Measurements from ENCODE around the gene USP12. TPM values are rescaled to one million over a fixed set of nuclear protein-coding genes. Genes with fewer than 3 reads are reported as not detected.
"Not testable (repeated sequence)": the region's sequence is repeated elsewhere in the genome, so short reads cannot be mapped to it uniquely, and the experiment has no call there.

Gene USP12
- total RNA-seq, 4 donors from 2014 or later: 26.4 to 50.7 (median 31.7) TPM

- no peak for TF ChIP-seq POLR2AphosphoS5 (IDR thresholded peaks at IDR 0.05)
- no peak for TF ChIP-seq CTCF (IDR thresholded peaks at IDR 0.05)
- no peak for TF ChIP-seq EP300 (IDR thresholded peaks at IDR 0.05)
- TF ChIP-seq POLR2A (IDR thresholded peaks at IDR 0.05): no peak
- Histone ChIP-seq H3K4me3 (no peak overlapping the region), H3K27me3 (no peaks in the 10 kb centered on the region), H3K27ac (no peak overlapping the region), H3K4me1 (peaks cover 14% of the 10 kb centered on the region), H3K9me3 (no peaks in the 10 kb centered on the region), H3K36me3 (no peaks in the 10 kb centered on the region)
- no peak for DNase-seq (ENCODE audit: low spot score in 2 of 2)
- WGBS: 85% methylated on average over 6 of the region's 6 CpGs
Observed at GRCh38 chr13:27148900-27149299, 22.7 kb downstream of the USP12 start.

- no peak for DNase-seq (ENCODE audit: low spot score in 2 of 2)
- TF ChIP-seq POLR2AphosphoS5 (IDR thresholded peaks at IDR 0.05) (no peak), CTCF (IDR thresholded peaks at IDR 0.05) (no peak), POLR2A (IDR thresholded peaks at IDR 0.05) (no peak), EP300 (IDR thresholded peaks at IDR 0.05) (no peak)
- Histone ChIP-seq H3K4me1 (peaks cover 14% of the 10 kb centered on the region), H3K9me3 (no peaks in the 10 kb centered on the region), H3K36me3 (no peaks in the 10 kb centered on the region), H3K27me3 (no peaks in the 10 kb centered on the region), H3K4me3 (no peak overlapping the region), H3K27ac (no peak overlapping the region)
- 74% methylated on average over 8 of the region's 8 CpGs for WGBS
Observed at GRCh38 chr13:27147530-27148170, 24.0 kb downstream of the USP12 start.

GRCh38 chr13:27141746-27142145 is 29.9 kb downstream of the USP12 start:
- H3K4me1 ChIP-seq: peaks cover 16% of the 10 kb centered on the region
- H3K36me3 ChIP-seq: no peaks in the 10 kb centered on the region
- DNase-seq (ENCODE audit: low spot score in 2 of 2): no peak
- WGBS: 70% methylated on average over 5 of the region's 5 CpGs
- H3K27ac ChIP-seq: no peak overlapping the region
- no peak overlapping the region for H3K4me3 ChIP-seq
- TF ChIP-seq CTCF (IDR thresholded peaks at IDR 0.05): no peak
- no peak for TF ChIP-seq POLR2A (IDR thresholded peaks at IDR 0.05)
- TF ChIP-seq POLR2AphosphoS5 (IDR thresholded peaks at IDR 0.05): no peak
- no peak for TF ChIP-seq EP300 (IDR thresholded peaks at IDR 0.05)
- H3K27me3 ChIP-seq: no peaks in the 10 kb centered on the region
- H3K9me3 ChIP-seq: no peaks in the 10 kb centered on the region

- H3K27me3 ChIP-seq; DNase-seq (ENCODE audit: low spot score in 2 of 2); H3K4me3 ChIP-seq; H3K9me3 ChIP-seq; H3K27ac ChIP-seq; H3K36me3 ChIP-seq: not testable (repeated sequence)
- WGBS: 96% methylated on average over 5 of the region's 5 CpGs
- peaks cover 13% of the 10 kb centered on the region for H3K4me1 ChIP-seq
Observed at GRCh38 chr13:27141159-27141558, 30.5 kb downstream of the USP12 start.

GRCh38 chr13:27140060-27140459 is 31.6 kb downstream of the USP12 start:
- H3K36me3 ChIP-seq: no peaks in the 10 kb centered on the region
- H3K27ac ChIP-seq: no peak overlapping the region
- TF ChIP-seq EP300 (IDR thresholded peaks at IDR 0.05): no peak
- no peak for TF ChIP-seq POLR2AphosphoS5 (IDR thresholded peaks at IDR 0.05)
- TF ChIP-seq POLR2A (IDR thresholded peaks at IDR 0.05): no peak
- no peak for TF ChIP-seq CTCF (IDR thresholded peaks at IDR 0.05)
- no peaks in the 10 kb centered on the region for H3K9me3 ChIP-seq
- no peak for DNase-seq (ENCODE audit: low spot score in 2 of 2)
- no peak overlapping the region for H3K4me3 ChIP-seq
- 84% methylated on average over 4 of the region's 4 CpGs for WGBS
- H3K27me3 ChIP-seq: no peaks in the 10 kb centered on the region
- H3K4me1 ChIP-seq: peaks cover 20% of the 10 kb centered on the region

GRCh38 chr13:27139565-27139964 is 32.0 kb downstream of the USP12 start:
- H3K4me3 ChIP-seq: no peak overlapping the region
- no peaks in the 10 kb centered on the region for H3K36me3 ChIP-seq
- H3K9me3 ChIP-seq: no peaks in the 10 kb centered on the region
- no peak for DNase-seq (ENCODE audit: low spot score in 2 of 2)
- WGBS: 69% methylated on average over 2 of the region's 2 CpGs
- TF ChIP-seq POLR2AphosphoS5 (IDR thresholded peaks at IDR 0.05) (no peak), EP300 (IDR thresholded peaks at IDR 0.05) (no peak), CTCF (IDR thresholded peaks at IDR 0.05) (no peak), POLR2A (IDR thresholded peaks at IDR 0.05) (no peak)
- no peak overlapping the region for H3K27ac ChIP-seq
- H3K27me3 ChIP-seq: no peaks in the 10 kb centered on the region
- peaks cover 25% of the 10 kb centered on the region for H3K4me1 ChIP-seq

All from suprapubic skin (tissue), 4 donors.